Keratinocyte (primary cell): ENCODE results near the gene CTAGE8. TPM values are rescaled to one million over a fixed set of nuclear protein-coding genes. Genes with fewer than 3 reads are reported as not detected.
"Not testable (repeated sequence)": the region's sequence is repeated elsewhere in the genome, so short reads cannot be mapped to it uniquely, and the experiment has no call there.

Source experiments
- DNase-seq: peaks from one replicate; pipeline ENCODE4 v3.0.0-alpha.2; 2011; ENCODE audit warnings: low read depth, missing footprints, low spot score
- FAIRE-seq: peaks from 2 replicates; lab custom pipeline; 2011; peaks lifted over from hg19 to GRCh38; lab: Jason Lieb, UNC
- H2AFZ ChIP-seq: 2 replicates; pipeline ENCODE4 v1.6.0; 2012; ENCODE audit warnings: low read length, control low read depth, inconsistent platforms; ENCODE audit not compliant: control insufficient read depth
- H3K27ac ChIP-seq: 2 replicates; pipeline ENCODE4 v1.5.1; 2011; ENCODE audit warnings: low read length; ENCODE audit not compliant: control insufficient read depth, insufficient read depth
- H3K27me3 ChIP-seq: 3 replicates; pipeline ENCODE4 v1.6.0; 2011; ENCODE audit warnings: low read length; ENCODE audit not compliant: control insufficient read depth, insufficient read depth; ENCODE audit errors: extremely low read depth
- H3K36me3 ChIP-seq, 2 experiments: 2 replicates in 1 of 2; 3 replicates in 1 of 2; pipeline ENCODE4 v1.5.1; 2011; ENCODE audit warnings: low read length in 2 of 2, mild to moderate bottlenecking in 1 of 2; ENCODE audit not compliant: control insufficient read depth in 2 of 2, insufficient read depth in 2 of 2; ENCODE audit errors: extremely low read depth in 1 of 2
- H3K4me1 ChIP-seq: 3 replicates; pipeline ENCODE4 v1.5.1; 2011; ENCODE audit warnings: low read length; ENCODE audit not compliant: control insufficient read depth, insufficient read depth; ENCODE audit errors: extremely low read depth
- H3K4me2 ChIP-seq: 3 replicates; pipeline ENCODE4 v1.6.0; 2011; ENCODE audit warnings: low read depth, low read length; ENCODE audit not compliant: control insufficient read depth, insufficient read depth; ENCODE audit errors: extremely low read depth
- H3K4me3 ChIP-seq, 3 experiments: fragments of 200-600 bp in 1 of 3; sonication (generic) in 1 of 3; 2 replicates in 2 of 3; 3 replicates in 1 of 3; pipeline ENCODE4 v1.5.1; 2011 to 2016; ENCODE audit warnings: low read length in 3 of 3, mild to moderate bottlenecking in 3 of 3, control low read depth in 2 of 3, inconsistent platforms in 1 of 3, low read depth in 1 of 3, mixed read lengths in 1 of 3, mixed run types in 1 of 3, moderate library complexity in 1 of 3; ENCODE audit not compliant: control insufficient read depth in 2 of 3, insufficient read depth in 2 of 3; ENCODE audit errors: extremely low read depth in 1 of 3
- H3K79me2 ChIP-seq: 2 replicates; pipeline ENCODE4 v1.6.0; 2012; ENCODE audit warnings: low read length; ENCODE audit not compliant: control insufficient read depth, insufficient read depth
- H3K9ac ChIP-seq: 3 replicates; pipeline ENCODE4 v1.6.0; 2011; ENCODE audit warnings: low read length; ENCODE audit not compliant: control insufficient read depth, insufficient read depth; ENCODE audit errors: extremely low read depth
- H3K9me1 ChIP-seq: 3 replicates; pipeline ENCODE4 v1.6.0; 2011; ENCODE audit warnings: low read length; ENCODE audit not compliant: control insufficient read depth, insufficient read depth; ENCODE audit errors: extremely low read depth
- H3K9me3 ChIP-seq: 2 replicates; pipeline ENCODE4 v1.5.1; 2012; ENCODE audit warnings: low read depth, low read length; ENCODE audit not compliant: control insufficient read depth
- H4K20me1 ChIP-seq: 3 replicates; pipeline ENCODE4 v1.6.0; 2011; ENCODE audit warnings: low read length; ENCODE audit not compliant: control insufficient read depth, insufficient read depth; ENCODE audit errors: extremely low read depth
- dilution Hi-C: fragments of 300-500 bp; cut with MboI; formaldehyde crosslinking; loops from one replicate; pipeline ENCODE4 v1.7.0; 2020; ENCODE audit warnings: low sequenced_read_pairs; ENCODE audit not compliant: extremely low pct_ligation_motif_present
- polyA plus RNA-seq, 5 experiments: library from polyadenylated mRNA; depleted of rRNA in 3 of 5; stranded (reverse) in 3 of 5; stranded (forward) in 1 of 5; unstranded in 1 of 5; fragments of >200 nt; gene quantifications; 1 replicate in 1 of 5; 2 replicates in 3 of 5; 3 replicates in 1 of 5; pipeline versions ENCODE4 v1.2.1 to v1.2.3, GENCODE V29; 2011 to 2012; ENCODE audit warnings: missing spikeins in 2 of 5, low read depth in 1 of 5, low replicate concordance in 1 of 5

CTAGE8 gene
- polyA plus RNA-seq, 1 donor (not counting 4 experiments of a cell fraction or from before 2014, with no cell fraction given), result 0.50 TPM

DNA sequence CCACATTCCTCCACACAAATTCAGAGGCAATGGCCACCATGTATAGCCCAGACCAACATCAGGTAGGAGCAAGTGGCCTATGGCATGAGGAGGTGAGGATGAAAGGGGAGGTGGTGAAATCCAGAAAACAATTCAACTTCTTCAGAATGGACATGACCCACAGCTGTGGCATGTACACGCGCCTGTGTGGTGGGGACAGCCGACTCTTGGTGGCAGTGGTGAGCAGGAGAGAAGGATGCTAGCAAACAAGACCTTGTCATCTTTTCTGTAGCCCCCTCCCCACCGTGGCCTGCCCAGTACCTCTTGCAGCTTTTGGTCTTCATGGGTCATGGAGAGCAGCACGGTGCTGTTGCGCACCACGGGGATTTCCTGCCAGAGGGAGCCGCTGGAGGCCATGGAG, 12.9 kb upstream of the CTAGE8 start:
- H3K4me2 ChIP-seq, H3K36me3 ChIP-seq, H3K9me1 ChIP-seq, H3K79me2 ChIP-seq, H3K27me3 ChIP-seq, H3K27ac ChIP-seq, H3K9me3 ChIP-seq, DNase-seq, H3K4me3 ChIP-seq, H2AFZ ChIP-seq, FAIRE-seq, H3K9ac ChIP-seq, dilution Hi-C loops, H3K4me1 ChIP-seq, H4K20me1 ChIP-seq: not testable (repeated sequence)

DNA sequence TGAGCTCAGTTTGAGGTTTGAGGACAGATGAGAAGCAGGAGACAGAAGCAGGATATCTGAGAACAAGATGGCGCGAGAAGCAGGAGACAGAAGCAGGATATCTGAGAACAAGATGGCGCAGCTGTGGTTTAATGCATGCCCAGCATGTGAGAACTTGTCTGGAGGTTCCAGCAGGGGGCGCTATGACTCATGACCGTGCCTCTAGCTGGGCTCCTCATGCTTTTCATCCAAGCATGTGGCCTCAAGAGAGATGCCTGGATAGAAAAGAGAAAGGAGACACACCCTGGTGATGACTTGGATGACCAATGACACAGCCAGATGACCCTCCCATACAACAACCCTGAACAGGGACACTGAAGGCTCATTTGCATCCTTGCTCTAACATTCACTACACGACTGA, 10.9 kb upstream of the CTAGE8 start:
- H3K79me2 ChIP-seq, H3K4me1 ChIP-seq, H3K4me2 ChIP-seq, H3K9me1 ChIP-seq, H3K4me3 ChIP-seq, H4K20me1 ChIP-seq, H3K9me3 ChIP-seq, H3K9ac ChIP-seq, H3K36me3 ChIP-seq, DNase-seq, H3K27me3 ChIP-seq, H3K27ac ChIP-seq, H2AFZ ChIP-seq, dilution Hi-C loops: not testable (repeated sequence)
- FAIRE-seq, result peak; percentile 39

DNA sequence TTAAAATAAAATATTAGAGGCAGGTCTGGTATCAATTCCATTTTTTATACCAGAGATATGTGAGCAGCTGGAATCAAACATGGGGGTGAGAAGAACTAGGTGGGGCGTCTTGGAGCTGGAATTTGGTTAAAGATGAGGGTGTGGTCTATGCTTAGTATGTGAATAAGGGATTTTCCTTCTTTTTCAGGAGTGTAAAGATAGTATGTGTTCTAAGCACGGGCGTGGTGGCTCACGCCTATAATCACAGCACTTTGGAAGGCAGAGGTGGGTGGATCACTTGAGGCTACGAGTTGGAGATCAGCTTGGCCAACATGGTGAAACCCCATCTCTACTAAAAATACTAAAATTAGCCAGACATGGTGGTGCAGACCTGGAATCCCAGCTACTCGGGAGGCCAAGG, 6.2 kb upstream of the CTAGE8 start:
- H3K79me2 ChIP-seq, H4K20me1 ChIP-seq, H3K4me1 ChIP-seq, H3K9ac ChIP-seq, H3K27me3 ChIP-seq, H3K27ac ChIP-seq, H3K9me3 ChIP-seq, H3K4me3 ChIP-seq, H3K4me2 ChIP-seq, H2AFZ ChIP-seq, DNase-seq, dilution Hi-C loops, FAIRE-seq, H3K36me3 ChIP-seq, H3K9me1 ChIP-seq: not testable (repeated sequence)

DNA sequence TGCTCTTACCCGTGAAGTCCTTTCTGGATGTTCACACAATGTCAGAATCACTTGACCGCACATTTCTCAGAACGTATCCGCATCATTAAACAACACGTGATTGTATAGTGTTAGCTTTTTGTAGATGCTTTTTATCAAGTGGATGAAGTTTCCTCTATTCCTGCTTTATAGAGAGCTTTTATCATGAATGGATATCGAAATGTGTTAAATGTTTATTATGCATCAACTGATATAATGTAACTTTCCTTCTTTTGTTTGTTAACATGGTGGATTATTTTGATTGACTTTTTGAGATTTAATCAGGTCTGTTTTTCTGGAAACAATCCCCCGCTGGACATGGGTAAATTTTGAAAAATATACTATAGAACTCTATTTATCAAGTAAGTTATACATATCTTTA, 4.4 kb downstream of the CTAGE8 start, which contains the start of gene OR2A7:
OR2A7 (minus strand) TSS at position 101 of the 400 bp plus-strand sequence. CDS start 5,164 bp downstream, outside the sequence.
- H3K4me1 ChIP-seq, FAIRE-seq, H3K4me3 ChIP-seq, DNase-seq, H3K9me3 ChIP-seq, H4K20me1 ChIP-seq, H3K9me1 ChIP-seq, H3K79me2 ChIP-seq, dilution Hi-C loops, H3K36me3 ChIP-seq, H3K9ac ChIP-seq, H3K27ac ChIP-seq, H3K4me2 ChIP-seq, H3K27me3 ChIP-seq, H2AFZ ChIP-seq: not testable (repeated sequence)

DNA sequence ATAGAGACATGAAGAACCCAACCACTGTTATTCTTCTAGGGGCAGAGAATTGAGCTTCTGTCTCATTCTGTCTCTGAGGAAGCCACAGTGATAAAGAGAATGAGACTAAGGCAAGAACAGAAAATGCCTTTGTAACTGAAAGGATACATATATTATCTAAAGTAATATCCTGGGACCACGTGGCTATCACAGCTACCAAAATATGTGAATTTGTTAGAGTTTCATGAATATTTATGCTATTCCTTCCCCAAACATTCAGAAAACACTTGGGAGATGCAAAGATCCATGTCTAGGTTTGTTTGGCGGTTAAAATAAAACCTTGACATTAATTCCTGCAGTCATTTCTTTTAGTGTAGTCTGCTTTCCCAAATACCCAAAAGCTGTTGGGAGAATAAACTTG, 7.0 kb downstream of the CTAGE8 start:
- DNase-seq, H3K9me1 ChIP-seq, H4K20me1 ChIP-seq, H3K27me3 ChIP-seq, H3K9me3 ChIP-seq, H3K36me3 ChIP-seq, dilution Hi-C loops, FAIRE-seq, H3K4me3 ChIP-seq, H3K4me1 ChIP-seq, H3K9ac ChIP-seq, H3K4me2 ChIP-seq, H2AFZ ChIP-seq, H3K79me2 ChIP-seq, H3K27ac ChIP-seq: not testable (repeated sequence)
